WERI-Rb-1 (cell line): ENCODE results near the gene CSNK2B.
A peak's percentile ranks its signal among the peaks of the same experiment; 100 is the strongest.

Experiments
- DNase-seq: peaks from one replicate; pipeline ENCODE4 v3.0.0-alpha.2; 2020
- H3K27ac ChIP-seq: fragments of 250-450 bp; sonication (Bioruptor Pico); 2 replicates; pipeline ENCODE4 v1.5.1; 2020; ENCODE audit warnings: mild to moderate bottlenecking, moderate library complexity
- H3K27me3 ChIP-seq: fragments of 250-450 bp; sonication (Bioruptor Pico); 2 replicates; pipeline ENCODE4 v1.5.1; 2021; ENCODE audit warnings: mild to moderate bottlenecking, low read depth, moderate library complexity; ENCODE audit not compliant: insufficient read depth, severe bottlenecking
- H3K36me3 ChIP-seq: fragments of 250-450 bp; sonication (Bioruptor Pico); 2 replicates; pipeline ENCODE4 v1.5.1; 2020; ENCODE audit warnings: mild to moderate bottlenecking, moderate library complexity
- H3K4me3 ChIP-seq: 2 replicates; pipeline ENCODE4 v1.5.1; 2011; ENCODE audit warnings: low read depth, mild to moderate bottlenecking, control low read depth, low read length
- H3K9me3 ChIP-seq: fragments of 250-450 bp; sonication (Bioruptor Pico); 2 replicates; pipeline ENCODE4 v1.5.1; 2021; ENCODE audit warnings: mild to moderate bottlenecking, moderate library complexity; ENCODE audit not compliant: severe bottlenecking
- TF ChIP-seq, protein P1 (sequence below): IDR thresholded peaks from 2 replicates; pipeline ENCODE4 v1.5.1; 2011; ENCODE audit warnings: low read depth, mild to moderate bottlenecking, control low read depth, inconsistent platforms, low read length

CSNK2B gene

DNA sequence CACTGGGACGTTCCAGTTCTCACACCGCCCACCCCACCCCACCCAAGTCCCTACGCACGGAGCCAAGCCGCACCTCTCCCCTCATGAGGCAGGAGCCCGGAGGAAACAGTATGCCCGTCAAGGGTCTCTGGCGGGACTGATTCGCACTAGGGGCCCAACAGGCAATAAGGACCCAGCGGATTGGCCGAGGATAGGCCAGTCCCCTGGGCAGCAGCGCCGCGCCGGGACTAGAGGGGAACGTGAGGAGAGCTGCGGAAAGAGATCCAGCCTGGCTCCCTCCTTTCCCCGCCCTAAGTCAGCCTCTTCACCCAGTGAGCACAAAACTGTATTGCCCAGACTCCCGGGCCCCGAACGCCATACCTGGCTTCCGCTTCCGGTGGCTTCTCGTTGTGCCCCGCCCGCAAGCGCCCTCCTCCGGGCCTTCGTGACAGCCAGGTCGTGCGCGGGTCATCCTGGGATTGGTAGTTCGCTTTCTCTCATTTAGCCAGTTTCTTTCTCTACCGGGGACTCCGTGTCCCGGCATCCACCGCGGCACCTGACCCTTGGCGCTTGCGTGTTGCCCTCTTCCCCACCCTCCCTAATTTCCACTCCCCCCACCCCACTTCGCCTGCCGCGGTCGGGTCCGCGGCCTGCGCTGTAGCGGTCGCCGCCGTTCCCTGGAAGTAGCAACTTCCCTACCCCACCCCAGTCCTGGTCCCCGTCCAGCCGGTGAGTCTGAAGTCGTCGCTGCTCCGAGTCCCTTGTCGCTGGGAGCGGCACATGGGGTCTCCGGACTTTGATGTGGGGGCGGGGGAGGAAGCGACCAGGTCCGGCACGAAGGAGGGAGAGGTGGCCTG, at the start of gene CSNK2B:
Gene CSNK2B, plus strand, starts transcription at position 580 of the 836 bp plus-strand sequence. CDS start 752 bp downstream, outside the sequence.
- TF ChIP-seq, protein P1, sequence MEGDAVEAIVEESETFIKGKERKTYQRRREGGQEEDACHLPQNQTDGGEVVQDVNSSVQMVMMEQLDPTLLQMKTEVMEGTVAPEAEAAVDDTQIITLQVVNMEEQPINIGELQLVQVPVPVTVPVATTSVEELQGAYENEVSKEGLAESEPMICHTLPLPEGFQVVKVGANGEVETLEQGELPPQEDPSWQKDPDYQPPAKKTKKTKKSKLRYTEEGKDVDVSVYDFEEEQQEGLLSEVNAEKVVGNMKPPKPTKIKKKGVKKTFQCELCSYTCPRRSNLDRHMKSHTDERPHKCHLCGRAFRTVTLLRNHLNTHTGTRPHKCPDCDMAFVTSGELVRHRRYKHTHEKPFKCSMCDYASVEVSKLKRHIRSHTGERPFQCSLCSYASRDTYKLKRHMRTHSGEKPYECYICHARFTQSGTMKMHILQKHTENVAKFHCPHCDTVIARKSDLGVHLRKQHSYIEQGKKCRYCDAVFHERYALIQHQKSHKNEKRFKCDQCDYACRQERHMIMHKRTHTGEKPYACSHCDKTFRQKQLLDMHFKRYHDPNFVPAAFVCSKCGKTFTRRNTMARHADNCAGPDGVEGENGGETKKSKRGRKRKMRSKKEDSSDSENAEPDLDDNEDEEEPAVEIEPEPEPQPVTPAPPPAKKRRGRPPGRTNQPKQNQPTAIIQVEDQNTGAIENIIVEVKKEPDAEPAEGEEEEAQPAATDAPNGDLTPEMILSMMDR: peak; percentile 2; the same call in 1 of the 2 replicates
- Histone ChIP-seq H3K9me3 (no peaks in the 10 kb centered on the region), H3K4me3 (peak within 1 kb of the TSS; percentile 79), H3K27ac (peak within 1 kb of the TSS; percentile 99), H3K27me3 (no peaks in the 10 kb centered on the region), H3K36me3 (peaks cover 75% of the 10 kb centered on the region)
- peak; percentile 100 for DNase-seq

DNA sequence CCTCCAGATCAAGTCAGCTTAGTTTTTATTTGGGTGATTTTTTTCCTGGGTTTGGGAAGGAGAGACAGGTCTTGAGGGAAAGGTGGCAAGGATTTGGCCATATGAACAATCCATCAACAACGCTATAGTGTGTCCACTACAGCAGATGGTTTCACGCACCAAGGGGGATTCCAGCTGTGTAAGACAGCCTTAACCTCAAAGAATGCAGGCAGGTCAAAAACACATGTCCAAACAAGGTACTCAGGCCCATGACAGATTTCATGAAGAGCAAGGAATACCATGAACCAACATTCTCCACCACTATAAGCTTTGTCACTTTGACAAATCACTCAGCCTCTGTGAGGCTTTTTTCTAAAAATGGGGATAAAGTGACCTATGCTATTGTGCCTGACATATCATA, 48.9 kb upstream of the CSNK2B start:
- DNase-seq: no peak
- Histone ChIP-seq H3K36me3 (peaks cover 13% of the 10 kb centered on the region), H3K27ac (no peak overlapping the region), H3K9me3 (no peaks in the 10 kb centered on the region), H3K4me3 (no peak overlapping the region), H3K27me3 (no peaks in the 10 kb centered on the region)
- TF ChIP-seq, protein P1: no peak

DNA sequence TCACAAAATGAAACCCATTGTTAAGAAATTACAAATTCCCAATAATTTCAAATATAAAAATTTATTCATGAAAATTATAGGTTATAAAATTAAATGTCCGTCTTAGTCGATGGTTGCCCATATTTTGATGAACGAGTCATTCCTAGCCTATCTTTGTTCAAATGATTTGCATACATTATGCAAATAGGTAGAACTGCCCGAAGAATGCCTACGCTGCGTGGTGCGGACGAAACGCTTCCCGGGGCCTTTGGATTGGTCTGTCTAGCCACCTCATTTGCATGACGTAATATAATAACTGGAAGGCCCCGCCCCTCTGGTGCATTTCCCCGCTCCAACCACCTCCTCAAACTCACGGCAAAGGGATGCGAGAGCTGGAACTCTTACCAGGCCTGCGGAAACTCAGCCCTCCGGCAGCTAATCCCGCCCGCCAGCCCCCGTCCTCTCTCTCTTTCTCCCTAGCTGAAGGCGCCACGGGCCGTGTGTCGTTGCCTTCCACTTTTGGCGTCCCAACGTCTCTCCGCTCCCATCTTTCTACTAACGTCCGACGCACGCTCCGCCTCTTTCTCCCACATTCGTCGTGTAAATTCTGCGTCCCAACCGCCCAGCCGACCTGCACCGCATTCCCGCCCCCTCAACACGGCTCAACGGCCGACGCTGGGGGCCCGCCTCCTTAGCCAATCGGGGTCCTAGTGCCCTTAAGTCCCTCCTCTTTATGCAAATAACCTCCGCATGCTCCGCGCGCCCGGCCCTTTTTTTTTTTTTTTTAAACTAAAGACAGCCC, 45.9 kb upstream of the CSNK2B start:
- no peaks in the 10 kb centered on the region for H3K9me3 ChIP-seq
- H3K27me3 ChIP-seq: no peaks in the 10 kb centered on the region
- H3K27ac ChIP-seq: peak overlapping the region; percentile 95
- H3K36me3 ChIP-seq: peaks cover 43% of the 10 kb centered on the region
- peak overlapping the region; percentile 63 for H3K4me3 ChIP-seq
- peak; percentile 100 for DNase-seq
- TF ChIP-seq, protein P1: no peak

DNA sequence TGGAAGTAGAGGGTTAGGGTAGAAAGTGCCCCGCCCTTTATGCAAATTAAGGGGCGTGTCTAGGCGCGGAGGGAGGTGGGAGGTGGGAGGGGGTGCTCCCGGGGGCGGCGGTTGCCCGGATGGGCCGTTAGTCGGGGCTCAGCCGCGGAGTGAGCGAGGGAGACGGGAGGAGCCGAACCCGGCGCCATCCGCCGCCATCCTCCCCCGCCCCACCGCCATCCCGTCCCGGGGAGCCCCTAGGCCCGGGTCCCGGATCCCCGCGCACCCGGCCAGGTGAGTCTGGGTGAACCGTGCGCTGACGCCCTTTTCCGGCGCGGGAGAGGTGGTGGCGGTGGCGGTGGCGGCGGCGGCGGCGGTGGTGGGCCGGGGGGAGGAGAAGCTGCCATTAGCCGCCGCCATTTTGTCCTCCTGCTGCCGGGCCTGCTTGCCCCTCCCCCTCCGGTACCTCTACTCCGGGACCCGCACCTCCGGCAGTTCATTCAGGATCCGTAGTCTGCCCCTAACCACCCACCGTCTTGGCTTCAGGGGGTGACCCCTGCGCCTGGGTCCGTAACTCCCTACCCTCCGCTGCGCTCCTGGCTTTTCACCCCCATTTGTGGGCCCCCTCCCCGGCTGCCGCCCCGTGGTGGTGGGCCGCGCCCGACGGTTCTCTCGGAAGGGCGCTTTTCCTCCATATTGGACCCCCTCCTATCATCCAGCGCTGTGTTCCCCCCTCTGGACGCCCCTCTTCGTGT, 45.1 kb upstream of the CSNK2B start, which contains the start of gene PRRC2A:
Gene PRRC2A, plus strand, starts transcription at position 130 of the 734 bp plus-strand sequence. CDS start 2,075 bp downstream, outside the sequence.
- TF ChIP-seq, protein P1: no peak
- H3K4me3 ChIP-seq: peak within 1 kb of the TSS; percentile 74
- H3K27me3 ChIP-seq: no peaks in the 10 kb centered on the region
- H3K36me3 ChIP-seq: peaks cover 51% of the 10 kb centered on the region
- DNase-seq: peak; percentile 92
- H3K27ac ChIP-seq: peak within 1 kb of the TSS; percentile 99
- H3K9me3 ChIP-seq: no peaks in the 10 kb centered on the region

DNA sequence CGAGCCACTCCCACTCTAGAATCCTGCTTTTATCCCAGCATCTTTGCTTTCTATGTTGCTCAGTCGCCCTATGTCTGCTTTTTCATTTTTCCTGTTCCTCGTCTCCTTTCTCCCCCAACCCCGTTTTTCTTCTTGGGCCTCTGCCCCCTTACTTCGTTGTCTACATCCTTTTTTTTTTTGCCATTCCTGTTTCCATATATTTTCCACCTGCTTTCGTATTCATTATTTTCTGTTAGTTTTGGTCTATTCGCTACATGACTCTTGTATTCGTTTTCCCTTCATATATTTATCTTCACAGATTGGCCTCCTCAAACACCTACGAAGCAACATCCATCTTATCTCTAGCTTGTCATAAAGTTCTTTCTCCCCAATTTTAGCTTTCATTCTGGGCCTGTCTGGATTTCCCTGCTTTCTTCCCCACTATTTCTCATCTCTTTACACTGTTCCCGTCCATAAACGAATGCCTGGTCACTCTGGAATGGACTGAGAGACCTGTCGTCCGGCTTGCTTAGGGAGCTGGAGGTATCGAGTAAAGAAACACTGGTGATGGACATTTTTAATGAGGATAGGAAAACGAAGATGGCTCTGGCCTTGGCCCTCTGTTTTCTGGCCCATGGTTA, 44.5 kb upstream of the CSNK2B start:
- peaks cover 58% of the 10 kb centered on the region for H3K36me3 ChIP-seq
- H3K9me3 ChIP-seq: no peaks in the 10 kb centered on the region
- H3K27ac ChIP-seq: peak overlapping the region; percentile 99
- peak overlapping the region; percentile 74 for H3K4me3 ChIP-seq
- TF ChIP-seq, protein P1: no peak
- DNase-seq: no peak
- H3K27me3 ChIP-seq: no peaks in the 10 kb centered on the region
